NCI-H774 (cell line): ENCODE data around the gene SPDYE1.
"Not testable (repeated sequence)": the region's sequence is repeated elsewhere in the genome, so short reads cannot be mapped to it uniquely, and the experiment has no call there.

Experiments
- DNase-seq: peaks from one replicate; lab custom pipeline; 2025; lab: John Stamatoyannopoulos, UW

SPDYE1 gene

GRCh38 chr7:43992896-43993295 is 4.8 kb upstream of the SPDYE1 start:
- not testable (repeated sequence) for DNase-seq

- DNase-seq, result not testable (repeated sequence)
Measured at GRCh38 chr7:43994681-43995080, 3.0 kb upstream of the SPDYE1 start.

- DNase-seq, result not testable (repeated sequence)
Measured at GRCh38 chr7:44012081-44012480, 14.4 kb downstream of the SPDYE1 start.

- DNase-seq, result not testable (repeated sequence)
Measured at GRCh38 chr7:44015090-44015489, 17.4 kb downstream of the SPDYE1 start.

- peak; percentile 96 for DNase-seq
Measured at GRCh38 chr7:44018857-44019807, 21.4 kb downstream of the SPDYE1 start.

GRCh38 chr7:44019825-44020224 is 22.1 kb downstream of the SPDYE1 start:
- DNase-seq, result not testable (repeated sequence)

- DNase-seq, result not testable (repeated sequence)
Measured at GRCh38 chr7:44022069-44022468, 24.4 kb downstream of the SPDYE1 start.

GRCh38 chr7:44022796-44023467 is 25.2 kb downstream of the SPDYE1 start:
- not testable (repeated sequence) for DNase-seq

GRCh38 chr7:44029433-44029832 is 31.7 kb downstream of the SPDYE1 start:
- DNase-seq, result not testable (repeated sequence)

- DNase-seq, result not testable (repeated sequence)
Measured at GRCh38 chr7:44030029-44030428, 32.3 kb downstream of the SPDYE1 start.

- DNase-seq, result not testable (repeated sequence)
Measured at GRCh38 chr7:44031319-44031718, 33.6 kb downstream of the SPDYE1 start.

GRCh38 chr7:44032031-44032430 is 34.3 kb downstream of the SPDYE1 start:
- not testable (repeated sequence) for DNase-seq

- not testable (repeated sequence) for DNase-seq
Measured at GRCh38 chr7:44033971-44034844, 36.5 kb downstream of the SPDYE1 start.

- DNase-seq, result peak; percentile 41
Measured at GRCh38 chr7:44036364-44036763, 38.7 kb downstream of the SPDYE1 start.

- not testable (repeated sequence) for DNase-seq
Measured at GRCh38 chr7:44037951-44038350, 40.3 kb downstream of the SPDYE1 start.

- DNase-seq, result not testable (repeated sequence)
Measured at GRCh38 chr7:44038553-44038952, 40.9 kb downstream of the SPDYE1 start.

GRCh38 chr7:44038961-44039558 is 41.4 kb downstream of the SPDYE1 start:
- peak; percentile 87 for DNase-seq

GRCh38 chr7:44039800-44040492 is 42.2 kb downstream of the SPDYE1 start:
- not testable (repeated sequence) for DNase-seq

- peak; percentile 16 for DNase-seq
Measured at GRCh38 chr7:44040493-44040891, 42.8 kb downstream of the SPDYE1 start.

- DNase-seq, result no peak
Measured at GRCh38 chr7:44042221-44042620, 44.5 kb downstream of the SPDYE1 start.

- no peak for DNase-seq
Measured at GRCh38 chr7:44043902-44044301, 46.2 kb downstream of the SPDYE1 start.
